ENCODE data around the gene FAM20C.

DNA sequence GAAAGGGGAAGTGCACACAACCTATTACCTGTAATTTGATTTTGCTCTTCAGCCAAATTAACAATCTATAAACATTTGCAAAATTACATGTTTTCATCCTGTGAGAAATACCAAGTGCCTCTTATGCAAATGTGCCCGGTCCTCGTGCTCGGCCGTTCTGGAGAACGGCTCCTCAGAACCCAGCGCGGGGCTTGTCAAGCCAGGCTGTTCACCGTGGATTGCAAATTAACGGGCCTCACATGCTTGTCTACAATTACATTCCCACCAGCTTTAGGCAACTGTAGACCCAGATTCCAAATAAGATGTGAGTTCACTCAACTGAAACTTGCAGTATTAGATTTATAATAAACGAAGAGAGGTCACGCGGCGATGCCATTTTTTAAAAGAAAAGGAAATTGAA is 106.4 kb downstream of the FAM20C start:
- TF ChIP-seq GATA3 (IDR thresholded peaks at IDR 0.05; ENCODE audit: low read depth, low read length): no peak
- no peak for TF ChIP-seq GATA2 (IDR thresholded peaks at IDR 0.05; ENCODE audit: low read depth, low read length)
